H9 (cell line): Measurements from ENCODE around the gene ZNF160. TPM values are rescaled to one million over a fixed set of nuclear protein-coding genes. Genes with fewer than 3 reads are reported as not detected.

Experiments used
- DNase-seq: peaks from one replicate; pipeline ENCODE4 v3.0.0-alpha.2; 2017
- H2AFZ ChIP-seq: one replicate; pipeline ENCODE4 v1.6.1; 2013; ENCODE audit warnings: mild to moderate bottlenecking, low read length, control low read depth, moderate library complexity
- H2AK5ac ChIP-seq: 2 replicates; pipeline ENCODE4 v1.6.1; 2013; ENCODE audit warnings: low read length, control low read depth, mixed read lengths; ENCODE audit not compliant: insufficient read length
- H2BK120ac ChIP-seq: one replicate; pipeline ENCODE4 v1.6.1; 2013; ENCODE audit warnings: low read depth, mild to moderate bottlenecking, low read length, control low read depth, inconsistent platforms; ENCODE audit not compliant: poor library complexity, severe bottlenecking
- H2BK12ac ChIP-seq: 2 replicates; pipeline ENCODE4 v1.6.1; 2013; ENCODE audit warnings: low read length, control low read depth, mixed read lengths, low read depth; ENCODE audit not compliant: insufficient read length
- H2BK15ac ChIP-seq: 2 replicates; pipeline ENCODE4 v1.6.1; 2013; ENCODE audit warnings: low read depth, low read length, control low read depth
- H2BK20ac ChIP-seq: one replicate; pipeline ENCODE4 v1.6.1; 2013; ENCODE audit warnings: low read depth, mild to moderate bottlenecking, low read length, control low read depth, inconsistent platforms; ENCODE audit not compliant: poor library complexity, severe bottlenecking
- H2BK5ac ChIP-seq: 2 replicates; pipeline ENCODE4 v1.6.1; 2013; ENCODE audit warnings: low read length, control low read depth, mixed read lengths; ENCODE audit not compliant: insufficient read length
- H3K14ac ChIP-seq: 2 replicates; pipeline ENCODE4 v1.6.1; 2013; ENCODE audit warnings: low read length, control low read depth; ENCODE audit not compliant: insufficient read depth
- H3K18ac ChIP-seq: 2 replicates; pipeline ENCODE4 v1.6.1; 2013; ENCODE audit warnings: low read depth, mild to moderate bottlenecking, mixed read lengths, low read length, control low read depth; ENCODE audit not compliant: insufficient read length
- H3K23ac ChIP-seq: 2 replicates; pipeline ENCODE4 v1.6.1; 2013; ENCODE audit warnings: low read length, control low read depth, mixed read lengths, low read depth; ENCODE audit not compliant: insufficient read length
- H3K23me2 ChIP-seq: 2 replicates; pipeline ENCODE4 v1.6.1; 2013; ENCODE audit warnings: low read depth, mild to moderate bottlenecking, mixed read lengths, low read length, control low read depth; ENCODE audit not compliant: insufficient read length, poor library complexity, severe bottlenecking
- H3K27ac ChIP-seq: 2 replicates; pipeline ENCODE4 v1.5.1; 2013; ENCODE audit warnings: low read length, control low read depth, mixed read lengths, low read depth; ENCODE audit not compliant: insufficient read length
- H3K27me3 ChIP-seq: 2 replicates; pipeline ENCODE4 v1.6.1; 2013; ENCODE audit warnings: low read length, control low read depth, inconsistent platforms; ENCODE audit not compliant: insufficient read depth
- H3K4ac ChIP-seq: 2 replicates; pipeline ENCODE4 v1.6.1; 2013; ENCODE audit warnings: low read depth, mild to moderate bottlenecking, control low read depth, inconsistent platforms, low read length, moderate library complexity
- H3K4me1 ChIP-seq: 2 replicates; pipeline ENCODE4 v1.6.1; 2013; ENCODE audit warnings: low read length, control low read depth, inconsistent platforms; ENCODE audit not compliant: insufficient read depth
- H3K4me2 ChIP-seq: 2 replicates; pipeline ENCODE4 v1.6.1; 2013; ENCODE audit warnings: low read length, control low read depth, mixed read lengths; ENCODE audit not compliant: insufficient read length, insufficient read depth
- H3K56ac ChIP-seq: 2 replicates; pipeline ENCODE4 v1.6.1; 2013; ENCODE audit warnings: low read depth, mild to moderate bottlenecking, mixed read lengths, low read length, control low read depth; ENCODE audit not compliant: insufficient read length
- H3K79me1 ChIP-seq: 2 replicates; pipeline ENCODE4 v1.6.1; 2013; ENCODE audit warnings: low read depth, mild to moderate bottlenecking, moderate library complexity, low read length, control low read depth, inconsistent platforms; ENCODE audit not compliant: insufficient read depth, poor library complexity, severe bottlenecking
- H3K79me2 ChIP-seq: 2 replicates; pipeline ENCODE4 v1.6.1; 2013; ENCODE audit warnings: low read length, control low read depth, inconsistent platforms; ENCODE audit not compliant: insufficient read depth
- H3K9ac ChIP-seq: 2 replicates; pipeline ENCODE4 v1.6.1; 2013; ENCODE audit warnings: low read length, control low read depth, mixed read lengths; ENCODE audit not compliant: insufficient read length; ENCODE audit errors: extremely low read depth
- H3K9me3 ChIP-seq: one replicate; pipeline ENCODE4 v1.6.1; 2013; ENCODE audit warnings: low read depth, low read length, inconsistent platforms; ENCODE audit not compliant: control insufficient read depth
- H3T11ph ChIP-seq: one replicate; pipeline ENCODE4 v1.6.1; 2013; ENCODE audit warnings: mild to moderate bottlenecking, low read length, control low read depth, inconsistent platforms
- H4K20me1 ChIP-seq: one replicate; pipeline ENCODE4 v1.6.1; 2013; ENCODE audit not compliant: control insufficient read depth, insufficient read length, insufficient read depth
- H4K5ac ChIP-seq: 2 replicates; pipeline ENCODE4 v1.6.1; 2013; ENCODE audit warnings: low read depth, mild to moderate bottlenecking, mixed read lengths, low read length, control low read depth; ENCODE audit not compliant: insufficient read length
- H4K8ac ChIP-seq: replicated peaks from 2 replicates; pipeline ENCODE4 v1.6.1; 2013; ENCODE audit warnings: low read length, control low read depth, mixed read lengths, low read depth; ENCODE audit not compliant: insufficient read length
- H4K91ac ChIP-seq: 2 replicates; pipeline ENCODE4 v1.6.1; 2013; ENCODE audit warnings: low read depth, mild to moderate bottlenecking, moderate library complexity, mixed read lengths, low read length, control low read depth; ENCODE audit not compliant: insufficient read length
- H3K27ac Mint-ChIP-seq, 3 experiments: 2 replicates in 2 of 3; 3 replicates in 1 of 3; pipeline ENCODE4 v1.8.0; 2020 to 2021; ENCODE audit warnings: mixed read lengths in 3 of 3, mild to moderate bottlenecking in 1 of 3, moderate library complexity in 1 of 3
- H3K27me3 Mint-ChIP-seq: 2 replicates; pipeline ENCODE4 v1.8.0; 2021; ENCODE audit warnings: low read depth, mild to moderate bottlenecking, moderate library complexity, mixed read lengths
- H3K36me3 Mint-ChIP-seq, 3 experiments: 2 replicates in 2 of 3; 3 replicates in 1 of 3; pipeline ENCODE4 v1.8.0; 2020 to 2021; ENCODE audit warnings: low read depth in 3 of 3, mixed read lengths in 3 of 3; ENCODE audit not compliant: insufficient read depth in 1 of 3
- H3K4me1 Mint-ChIP-seq, 2 experiments: 2 replicates each; pipeline ENCODE4 v1.8.0; 2020; ENCODE audit warnings: mixed read lengths in 2 of 2
- H3K4me3 Mint-ChIP-seq, 2 experiments: 2 replicates in 1 of 2; 3 replicates in 1 of 2; pipeline ENCODE4 v1.8.0; 2020 to 2021; ENCODE audit warnings: mild to moderate bottlenecking in 2 of 2, mixed read lengths in 2 of 2, moderate library complexity in 1 of 2
- H3K9me3 Mint-ChIP-seq, 2 experiments: 2 replicates in 1 of 2; 3 replicates in 1 of 2; pipeline ENCODE4 v1.8.0; 2020; ENCODE audit warnings: mild to moderate bottlenecking in 2 of 2, mixed read lengths in 2 of 2, moderate library complexity in 1 of 2
- WGBS: extraction: QIAGEN DNeasy Blood & Tissue Kit; methylation state at CpG from one replicate; pipeline ENCODE4 v1.1.7; 2013; ENCODE audit warnings: missing lambda C conversion rate, low lambda C conversion rate, mixed read lengths; ENCODE audit not compliant: insufficient read length; ENCODE audit errors: extremely low coverage; 5-methylcytosine and 5-hydroxymethylcytosine counted together
- total RNA-seq: library from RNA; stranded (reverse); gene quantifications from 2 replicates; pipeline ENCODE4 v1.2.1, GENCODE V29; 2021
- TF ChIP-seq, protein P1 (sequence below): fragments of 200-600 bp; sonication (generic); conservative IDR thresholded peaks from 3 replicates; pipeline ENCODE4 v1.8.0; 2021; ENCODE audit warnings: antibody characterized with exemption, mild to moderate bottlenecking

The ZNF160 gene
- total RNA-seq, 1 experiment from 2014 or later = 31.1 TPM

GRCh38 chr19:53068199-53068598 lies 35.0 kb downstream of the ZNF160 start:
- no CpG with 5 or more reads among the region's 4 CpGs for WGBS
- Histone ChIP-seq H2AK5ac (no peak overlapping the region), H2BK120ac (no peak overlapping the region), H3K4me1 (no peaks in the 10 kb centered on the region), H3K79me2 (no peaks in the 10 kb centered on the region), H4K91ac (no peak overlapping the region), H4K20me1 (no peaks in the 10 kb centered on the region), H2AFZ (no peak overlapping the region), H3K4me2 (no peak overlapping the region), H2BK20ac (no peak overlapping the region), H2BK15ac (no peak overlapping the region), H3K56ac (no peak overlapping the region), H2BK12ac (no peak overlapping the region), H4K5ac (no peak overlapping the region), H3K14ac (no peak overlapping the region), H3K18ac (no peak overlapping the region), H2BK5ac (no peak overlapping the region), H3K23me2 (no peaks in the 10 kb centered on the region), H3K9me3 (peaks cover 34% of the 10 kb centered on the region), H3K4ac (no peak overlapping the region), H3K27ac (no peak overlapping the region), H3K79me1 (no peaks in the 10 kb centered on the region), H3K9ac (no peak overlapping the region), H3K23ac (no peak overlapping the region), H4K8ac (no peak overlapping the region), H3K27me3 (no peaks in the 10 kb centered on the region), H3T11ph (no peak overlapping the region)
- no peaks in the 10 kb centered on the region for H3K27me3 Mint-ChIP-seq
- no peak overlapping the region for H3K27ac Mint-ChIP-seq
- no peaks in the 10 kb centered on the region for H3K4me1 Mint-ChIP-seq
- peaks cover 55 to 78% (median 74%) of the 10 kb centered on the region in 3 experiments for H3K36me3 Mint-ChIP-seq
- TF ChIP-seq, protein P1, sequence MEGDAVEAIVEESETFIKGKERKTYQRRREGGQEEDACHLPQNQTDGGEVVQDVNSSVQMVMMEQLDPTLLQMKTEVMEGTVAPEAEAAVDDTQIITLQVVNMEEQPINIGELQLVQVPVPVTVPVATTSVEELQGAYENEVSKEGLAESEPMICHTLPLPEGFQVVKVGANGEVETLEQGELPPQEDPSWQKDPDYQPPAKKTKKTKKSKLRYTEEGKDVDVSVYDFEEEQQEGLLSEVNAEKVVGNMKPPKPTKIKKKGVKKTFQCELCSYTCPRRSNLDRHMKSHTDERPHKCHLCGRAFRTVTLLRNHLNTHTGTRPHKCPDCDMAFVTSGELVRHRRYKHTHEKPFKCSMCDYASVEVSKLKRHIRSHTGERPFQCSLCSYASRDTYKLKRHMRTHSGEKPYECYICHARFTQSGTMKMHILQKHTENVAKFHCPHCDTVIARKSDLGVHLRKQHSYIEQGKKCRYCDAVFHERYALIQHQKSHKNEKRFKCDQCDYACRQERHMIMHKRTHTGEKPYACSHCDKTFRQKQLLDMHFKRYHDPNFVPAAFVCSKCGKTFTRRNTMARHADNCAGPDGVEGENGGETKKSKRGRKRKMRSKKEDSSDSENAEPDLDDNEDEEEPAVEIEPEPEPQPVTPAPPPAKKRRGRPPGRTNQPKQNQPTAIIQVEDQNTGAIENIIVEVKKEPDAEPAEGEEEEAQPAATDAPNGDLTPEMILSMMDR = no peak
- no peak for DNase-seq
- peaks cover 59 to 63% of the 10 kb centered on the region in 2 experiments for H3K9me3 Mint-ChIP-seq
- no peak overlapping the region for H3K4me3 Mint-ChIP-seq
